ENCODE data around the gene GPR183. TPM values are rescaled to one million over a fixed set of nuclear protein-coding genes. Genes with fewer than 3 reads are reported as not detected.

GPR183 gene
- total RNA-seq, 1 donor from 2014 or later = 0.19 TPM

DNA sequence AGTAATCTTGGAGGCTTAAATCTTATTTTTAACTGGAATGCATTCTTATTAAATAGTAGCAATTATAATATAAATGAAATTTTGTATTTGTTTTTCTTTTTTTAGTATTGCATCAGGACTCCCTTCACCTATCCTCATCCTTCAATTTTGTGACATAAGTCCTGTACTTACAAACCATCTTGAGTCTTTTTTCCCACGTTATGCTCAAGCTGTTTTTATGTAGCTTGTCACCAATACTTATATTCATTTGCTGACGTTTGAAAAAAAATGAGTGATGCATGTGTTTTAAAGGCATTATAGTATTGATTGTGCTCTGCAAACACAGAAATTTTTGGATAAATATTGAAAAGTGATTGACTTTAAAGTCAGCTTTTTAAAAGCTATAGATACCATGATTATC lies 49.9 kb downstream of the GPR183 start:
- Mint-ChIP-seq H3K4me1 (ENCODE audit: unreplicated experiment) (peaks cover 3% of the 10 kb centered on the region), H3K27ac (ENCODE audit: unreplicated experiment) (no peak overlapping the region), H3K36me3 (ENCODE audit: unreplicated experiment) (peaks cover 14% of the 10 kb centered on the region), H3K9me3 (ENCODE audit: unreplicated experiment) (no peaks in the 10 kb centered on the region), H3K4me3 (ENCODE audit: unreplicated experiment) (no peak overlapping the region), H3K27me3 (ENCODE audit: unreplicated experiment) (no peaks in the 10 kb centered on the region)
- TF ChIP-seq, protein P1, sequence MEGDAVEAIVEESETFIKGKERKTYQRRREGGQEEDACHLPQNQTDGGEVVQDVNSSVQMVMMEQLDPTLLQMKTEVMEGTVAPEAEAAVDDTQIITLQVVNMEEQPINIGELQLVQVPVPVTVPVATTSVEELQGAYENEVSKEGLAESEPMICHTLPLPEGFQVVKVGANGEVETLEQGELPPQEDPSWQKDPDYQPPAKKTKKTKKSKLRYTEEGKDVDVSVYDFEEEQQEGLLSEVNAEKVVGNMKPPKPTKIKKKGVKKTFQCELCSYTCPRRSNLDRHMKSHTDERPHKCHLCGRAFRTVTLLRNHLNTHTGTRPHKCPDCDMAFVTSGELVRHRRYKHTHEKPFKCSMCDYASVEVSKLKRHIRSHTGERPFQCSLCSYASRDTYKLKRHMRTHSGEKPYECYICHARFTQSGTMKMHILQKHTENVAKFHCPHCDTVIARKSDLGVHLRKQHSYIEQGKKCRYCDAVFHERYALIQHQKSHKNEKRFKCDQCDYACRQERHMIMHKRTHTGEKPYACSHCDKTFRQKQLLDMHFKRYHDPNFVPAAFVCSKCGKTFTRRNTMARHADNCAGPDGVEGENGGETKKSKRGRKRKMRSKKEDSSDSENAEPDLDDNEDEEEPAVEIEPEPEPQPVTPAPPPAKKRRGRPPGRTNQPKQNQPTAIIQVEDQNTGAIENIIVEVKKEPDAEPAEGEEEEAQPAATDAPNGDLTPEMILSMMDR (IDR thresholded peaks at IDR 0.05) = no peak
- DNase-seq (ENCODE audit: extremely low spot score, unreplicated experiment) = no peak

DNA sequence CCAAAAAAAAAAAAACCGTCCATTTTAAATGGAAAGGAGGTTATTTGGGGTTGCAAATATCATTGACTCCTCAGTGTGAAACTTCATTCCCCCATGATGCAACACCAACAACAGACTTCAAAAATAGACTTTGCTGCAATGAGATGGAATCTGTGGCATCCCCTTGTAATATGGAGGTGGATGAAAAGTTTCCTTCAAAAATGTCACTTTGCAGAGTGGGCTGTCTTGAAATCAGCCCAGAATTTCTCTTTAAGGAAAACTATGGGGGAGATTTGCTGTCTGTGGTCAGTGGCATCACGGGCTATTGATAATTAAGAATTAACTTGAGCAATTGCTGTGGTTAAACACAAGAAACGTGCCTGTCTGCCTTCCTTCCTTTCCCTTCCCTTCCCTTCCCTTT lies 50.5 kb downstream of the GPR183 start:
- TF ChIP-seq, protein P1 (IDR thresholded peaks at IDR 0.05) = no peak
- no peak for DNase-seq (ENCODE audit: extremely low spot score, unreplicated experiment)
- no peaks in the 10 kb centered on the region for H3K9me3 Mint-ChIP-seq (ENCODE audit: unreplicated experiment)
- no peak overlapping the region for H3K27ac Mint-ChIP-seq (ENCODE audit: unreplicated experiment)
- peaks cover 3% of the 10 kb centered on the region for H3K4me1 Mint-ChIP-seq (ENCODE audit: unreplicated experiment)
- H3K4me3 Mint-ChIP-seq (ENCODE audit: unreplicated experiment) = no peak overlapping the region
- H3K27me3 Mint-ChIP-seq (ENCODE audit: unreplicated experiment) = no peaks in the 10 kb centered on the region
- H3K36me3 Mint-ChIP-seq (ENCODE audit: unreplicated experiment) = peaks cover 14% of the 10 kb centered on the region

DNA sequence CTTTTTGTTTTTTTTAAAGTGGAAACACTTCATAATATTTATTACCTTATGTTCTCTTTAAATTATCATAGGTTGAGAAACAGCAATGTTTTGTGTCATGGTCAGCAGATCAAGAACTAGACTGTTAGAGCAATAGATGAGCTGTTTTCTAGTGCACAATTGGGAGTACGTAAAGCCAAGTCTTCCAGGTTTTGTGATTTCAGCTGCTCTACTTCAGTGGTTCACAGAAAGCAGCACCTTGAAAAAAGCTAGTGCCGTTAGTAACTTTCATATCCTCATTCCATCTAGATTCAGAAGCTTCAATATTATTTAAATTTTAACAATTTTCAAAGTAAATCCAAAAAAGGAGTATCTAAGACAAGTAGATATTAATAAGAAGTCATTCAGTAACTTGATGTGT lies 50.9 kb downstream of the GPR183 start:
- DNase-seq (ENCODE audit: extremely low spot score, unreplicated experiment) = no peak
- Mint-ChIP-seq H3K27me3 (ENCODE audit: unreplicated experiment) (no peaks in the 10 kb centered on the region), H3K4me3 (ENCODE audit: unreplicated experiment) (no peak overlapping the region), H3K9me3 (ENCODE audit: unreplicated experiment) (no peaks in the 10 kb centered on the region), H3K36me3 (ENCODE audit: unreplicated experiment) (peaks cover 15% of the 10 kb centered on the region), H3K27ac (ENCODE audit: unreplicated experiment) (no peak overlapping the region), H3K4me1 (ENCODE audit: unreplicated experiment) (peaks cover 3% of the 10 kb centered on the region)
- TF ChIP-seq, protein P1 (IDR thresholded peaks at IDR 0.05) = no peak

DNA sequence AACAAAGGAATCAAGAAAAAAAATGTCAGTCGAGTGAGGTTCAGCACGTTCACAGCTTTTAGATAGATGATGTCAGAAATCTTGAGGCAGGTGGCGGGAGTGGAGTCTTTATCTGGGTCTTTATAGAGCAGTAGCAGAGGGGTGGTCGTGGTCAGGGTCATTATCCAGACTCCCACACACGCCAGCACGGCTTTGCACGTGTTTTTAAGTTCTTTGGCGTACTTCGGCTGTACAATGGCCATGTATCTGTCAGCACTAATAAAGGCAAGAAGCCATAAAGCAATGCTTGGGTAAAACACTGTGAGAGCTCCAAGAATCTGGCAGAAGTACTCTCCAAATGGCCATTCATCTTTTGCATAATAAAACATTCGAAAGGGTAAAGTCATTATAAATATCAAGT lies 51.9 kb downstream of the GPR183 start:
- TF ChIP-seq, protein P1 (IDR thresholded peaks at IDR 0.05) = no peak
- no peak overlapping the region for H3K4me3 Mint-ChIP-seq (ENCODE audit: unreplicated experiment)
- no peak overlapping the region for H3K27ac Mint-ChIP-seq (ENCODE audit: unreplicated experiment)
- H3K4me1 Mint-ChIP-seq (ENCODE audit: unreplicated experiment) = peaks cover 3% of the 10 kb centered on the region
- H3K27me3 Mint-ChIP-seq (ENCODE audit: unreplicated experiment) = no peaks in the 10 kb centered on the region
- no peaks in the 10 kb centered on the region for H3K9me3 Mint-ChIP-seq (ENCODE audit: unreplicated experiment)
- no peak for DNase-seq (ENCODE audit: extremely low spot score, unreplicated experiment)
- H3K36me3 Mint-ChIP-seq (ENCODE audit: unreplicated experiment) = peaks cover 19% of the 10 kb centered on the region

DNA sequence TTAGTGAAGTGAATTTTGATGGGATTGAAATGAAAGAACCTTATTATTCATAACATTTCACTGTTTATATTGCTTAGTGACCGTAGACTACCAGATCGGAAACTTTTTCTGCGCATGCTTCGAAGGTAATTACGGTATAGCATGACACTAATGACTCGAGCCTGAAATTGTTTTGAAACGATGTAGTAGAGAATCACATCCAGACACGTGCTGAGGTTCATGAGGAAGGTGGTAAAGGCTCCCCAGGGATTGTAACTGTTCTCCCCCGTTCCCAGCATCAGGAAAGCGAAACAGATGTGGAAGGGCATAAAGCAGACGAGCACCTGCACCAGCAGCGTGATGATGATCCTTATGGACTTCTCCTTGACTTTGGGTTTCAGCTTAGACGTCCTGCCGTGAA lies 52.4 kb downstream of the GPR183 start:
- no peaks in the 10 kb centered on the region for H3K9me3 Mint-ChIP-seq (ENCODE audit: unreplicated experiment)
- peaks cover 16% of the 10 kb centered on the region for H3K36me3 Mint-ChIP-seq (ENCODE audit: unreplicated experiment)
- peaks cover 3% of the 10 kb centered on the region for H3K4me1 Mint-ChIP-seq (ENCODE audit: unreplicated experiment)
- H3K27ac Mint-ChIP-seq (ENCODE audit: unreplicated experiment) = no peak overlapping the region
- no peak for DNase-seq (ENCODE audit: extremely low spot score, unreplicated experiment)
- TF ChIP-seq, protein P1 (IDR thresholded peaks at IDR 0.05) = no peak
- no peak overlapping the region for H3K4me3 Mint-ChIP-seq (ENCODE audit: unreplicated experiment)
- H3K27me3 Mint-ChIP-seq (ENCODE audit: unreplicated experiment) = no peaks in the 10 kb centered on the region
